Measurements from ENCODE around the gene TEAD4. TPM values are rescaled to one million over a fixed set of nuclear protein-coding genes. Genes with fewer than 3 reads are reported as not detected.
A peak's percentile ranks its signal among the peaks of the same experiment; 100 is the strongest.

The TEAD4 gene
- total and polyA plus RNA-seq, 2 experiments from 2014 or later = 68.1 to 145 TPM

DNA sequence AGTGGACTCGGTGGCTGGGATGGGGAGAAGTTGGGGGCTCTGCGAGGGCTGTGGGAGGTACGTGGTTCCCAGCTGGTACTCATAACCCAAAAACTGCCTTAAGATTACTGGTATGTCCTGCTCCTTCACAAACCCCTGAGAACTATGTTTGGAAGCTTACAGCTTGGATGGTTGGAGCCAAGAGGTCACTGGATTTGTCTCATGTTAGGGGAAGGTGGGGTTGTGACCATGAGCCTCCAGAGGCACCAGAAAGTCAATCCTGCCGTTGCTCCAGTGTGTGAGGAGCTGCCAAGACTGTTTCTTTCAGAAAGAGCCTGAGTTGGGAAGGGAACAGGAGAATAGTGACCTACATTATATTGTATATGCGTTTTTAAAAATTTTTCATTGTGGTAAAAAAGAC, 33.5 kb downstream of the TEAD4 start:
- Mint-ChIP-seq H3K4me3 (no peak overlapping the region), H3K4me1 (peaks cover 14% of the 10 kb centered on the region), H3K27me3 (ENCODE audit: insufficient read depth, low read depth, poor library complexity) (peaks cover 11% of the 10 kb centered on the region), H3K9me3 (peaks cover 10% of the 10 kb centered on the region), H3K27ac (no peak overlapping the region), H3K36me3 (ENCODE audit: low read depth) (peaks cover 65% of the 10 kb centered on the region)
- no peak overlapping the region for H2AFZ ChIP-seq
- no peak overlapping the region for H3K4me3 ChIP-seq
- no peak for DNase-seq (ENCODE audit: low spot score)
- H3K4me2 ChIP-seq = no peak overlapping the region
- H3K4me1 ChIP-seq (ENCODE audit: insufficient read depth) = peaks cover 2% of the 10 kb centered on the region
- no peak for TF ChIP-seq STAT1 (IDR thresholded peaks at IDR 0.05; ENCODE audit: unreplicated experiment)
- TF ChIP-seq NANOG (IDR thresholded peaks at IDR 0.05; ENCODE audit: borderline replicate concordance) = no peak
- no peak for TF ChIP-seq JUNB (IDR thresholded peaks at IDR 0.05; ENCODE audit: unreplicated experiment)
- H4K20me1 ChIP-seq (replicated peaks; ENCODE audit: insufficient read depth) = peaks cover 40% of the 10 kb centered on the region
- no peak for ATAC-seq
- H3K36me3 ChIP-seq (ENCODE audit: insufficient read depth) = peaks cover 18% of the 10 kb centered on the region
- H3K27ac ChIP-seq (ENCODE audit: low read depth) = no peak overlapping the region
- peaks cover 87% of the 10 kb centered on the region for H3K79me2 ChIP-seq (replicated peaks; ENCODE audit: insufficient read depth)
- no peaks in the 10 kb centered on the region for H3K27me3 ChIP-seq (ENCODE audit: insufficient read depth)
- 0 out of 2 replicates have a peak, but pooled peaks cover 12% of the 10 kb centered on the region for H3F3A ChIP-seq (replicated peaks; ENCODE audit: low read depth)
- H3K9me2 ChIP-seq (ENCODE audit: insufficient read depth) = 0 out of 2 replicates have a peak, but pooled peaks cover 5% of the 10 kb centered on the region

DNA sequence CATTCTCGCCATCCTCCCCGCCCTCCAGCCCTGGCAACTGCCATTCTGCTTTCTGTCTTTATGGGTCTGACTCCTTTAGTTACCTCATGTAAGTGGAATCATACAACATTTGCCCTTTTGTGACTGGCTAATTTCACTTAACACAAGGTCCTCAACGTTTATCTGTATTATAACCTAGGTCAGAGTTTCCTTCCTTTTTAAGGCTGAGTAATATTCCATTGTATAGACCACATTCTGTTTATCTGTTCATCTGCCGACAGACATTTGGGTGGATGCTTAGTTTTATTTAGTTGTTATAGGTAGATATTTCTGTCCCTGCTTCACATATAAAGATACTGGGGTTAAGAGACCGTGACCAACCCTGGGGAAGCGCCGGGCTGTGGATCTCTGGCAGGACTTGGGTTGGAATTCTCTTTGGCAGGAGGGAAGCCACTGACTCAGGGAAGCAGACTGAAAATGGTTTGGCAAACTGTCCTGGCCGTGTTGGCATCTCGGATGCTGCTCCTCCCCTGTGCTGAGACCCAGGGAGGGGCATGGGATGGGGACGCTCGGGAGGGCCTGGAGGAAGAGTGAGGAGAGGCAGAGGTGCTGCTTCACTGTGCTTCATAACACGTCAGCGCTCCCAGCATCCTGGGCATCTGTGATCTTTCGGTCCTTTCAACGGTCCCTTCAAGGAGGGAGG, 38.9 kb downstream of the TEAD4 start:
- peaks cover 71% of the 10 kb centered on the region for H3K36me3 Mint-ChIP-seq (ENCODE audit: low read depth)
- Histone ChIP-seq H3K4me2 (peak overlapping the region; percentile 55), H2AFZ (no peak overlapping the region), H3F3A (replicated peaks; ENCODE audit: low read depth) (peaks cover 21% of the 10 kb centered on the region; the same call in 1 of the 2 replicates), H3K79me2 (replicated peaks; ENCODE audit: insufficient read depth) (peaks cover 81% of the 10 kb centered on the region), H3K4me1 (ENCODE audit: insufficient read depth) (peaks cover 28% of the 10 kb centered on the region), H3K9me2 (ENCODE audit: insufficient read depth) (no peaks in the 10 kb centered on the region), H4K20me1 (replicated peaks; ENCODE audit: insufficient read depth) (peaks cover 59% of the 10 kb centered on the region), H3K4me3 (no peak overlapping the region; the same call in 1 of the 2 replicates), H3K27me3 (ENCODE audit: insufficient read depth) (no peaks in the 10 kb centered on the region), H3K36me3 (ENCODE audit: insufficient read depth) (peaks cover 21% of the 10 kb centered on the region), H3K27ac (ENCODE audit: low read depth) (peak overlapping the region; percentile 84)
- peak overlapping the region; percentile 87 for H3K27ac Mint-ChIP-seq
- peak overlapping the region; percentile 49 for H3K4me3 Mint-ChIP-seq
- DNase-seq (ENCODE audit: low spot score) = peak; percentile 17
- no peak for ATAC-seq
- H3K9me3 Mint-ChIP-seq = no peaks in the 10 kb centered on the region
- peaks cover 48% of the 10 kb centered on the region for H3K4me1 Mint-ChIP-seq
- peaks cover 16% of the 10 kb centered on the region for H3K27me3 Mint-ChIP-seq (ENCODE audit: insufficient read depth, low read depth, poor library complexity)
- no peak for TF ChIP-seq NANOG (IDR thresholded peaks at IDR 0.05; ENCODE audit: borderline replicate concordance)
- TF ChIP-seq, protein P1, sequence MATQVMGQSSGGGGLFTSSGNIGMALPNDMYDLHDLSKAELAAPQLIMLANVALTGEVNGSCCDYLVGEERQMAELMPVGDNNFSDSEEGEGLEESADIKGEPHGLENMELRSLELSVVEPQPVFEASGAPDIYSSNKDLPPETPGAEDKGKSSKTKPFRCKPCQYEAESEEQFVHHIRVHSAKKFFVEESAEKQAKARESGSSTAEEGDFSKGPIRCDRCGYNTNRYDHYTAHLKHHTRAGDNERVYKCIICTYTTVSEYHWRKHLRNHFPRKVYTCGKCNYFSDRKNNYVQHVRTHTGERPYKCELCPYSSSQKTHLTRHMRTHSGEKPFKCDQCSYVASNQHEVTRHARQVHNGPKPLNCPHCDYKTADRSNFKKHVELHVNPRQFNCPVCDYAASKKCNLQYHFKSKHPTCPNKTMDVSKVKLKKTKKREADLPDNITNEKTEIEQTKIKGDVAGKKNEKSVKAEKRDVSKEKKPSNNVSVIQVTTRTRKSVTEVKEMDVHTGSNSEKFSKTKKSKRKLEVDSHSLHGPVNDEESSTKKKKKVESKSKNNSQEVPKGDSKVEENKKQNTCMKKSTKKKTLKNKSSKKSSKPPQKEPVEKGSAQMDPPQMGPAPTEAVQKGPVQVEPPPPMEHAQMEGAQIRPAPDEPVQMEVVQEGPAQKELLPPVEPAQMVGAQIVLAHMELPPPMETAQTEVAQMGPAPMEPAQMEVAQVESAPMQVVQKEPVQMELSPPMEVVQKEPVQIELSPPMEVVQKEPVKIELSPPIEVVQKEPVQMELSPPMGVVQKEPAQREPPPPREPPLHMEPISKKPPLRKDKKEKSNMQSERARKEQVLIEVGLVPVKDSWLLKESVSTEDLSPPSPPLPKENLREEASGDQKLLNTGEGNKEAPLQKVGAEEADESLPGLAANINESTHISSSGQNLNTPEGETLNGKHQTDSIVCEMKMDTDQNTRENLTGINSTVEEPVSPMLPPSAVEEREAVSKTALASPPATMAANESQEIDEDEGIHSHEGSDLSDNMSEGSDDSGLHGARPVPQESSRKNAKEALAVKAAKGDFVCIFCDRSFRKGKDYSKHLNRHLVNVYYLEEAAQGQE (IDR thresholded peaks at IDR 0.05; ENCODE audit: unreplicated experiment) = no peak
- no peak for TF ChIP-seq EZH2 (IDR thresholded peaks at IDR 0.05; ENCODE audit: low read depth, unreplicated experiment)
- TF ChIP-seq CREB1 (CRISPR knock-in tag; IDR thresholded peaks at IDR 0.05; ENCODE audit: low read depth) = no peak
- no peak for TF ChIP-seq ZNF331 (CRISPR knock-in tag; IDR thresholded peaks at IDR 0.05; ENCODE audit: low read depth)
- TF ChIP-seq, protein P2, sequence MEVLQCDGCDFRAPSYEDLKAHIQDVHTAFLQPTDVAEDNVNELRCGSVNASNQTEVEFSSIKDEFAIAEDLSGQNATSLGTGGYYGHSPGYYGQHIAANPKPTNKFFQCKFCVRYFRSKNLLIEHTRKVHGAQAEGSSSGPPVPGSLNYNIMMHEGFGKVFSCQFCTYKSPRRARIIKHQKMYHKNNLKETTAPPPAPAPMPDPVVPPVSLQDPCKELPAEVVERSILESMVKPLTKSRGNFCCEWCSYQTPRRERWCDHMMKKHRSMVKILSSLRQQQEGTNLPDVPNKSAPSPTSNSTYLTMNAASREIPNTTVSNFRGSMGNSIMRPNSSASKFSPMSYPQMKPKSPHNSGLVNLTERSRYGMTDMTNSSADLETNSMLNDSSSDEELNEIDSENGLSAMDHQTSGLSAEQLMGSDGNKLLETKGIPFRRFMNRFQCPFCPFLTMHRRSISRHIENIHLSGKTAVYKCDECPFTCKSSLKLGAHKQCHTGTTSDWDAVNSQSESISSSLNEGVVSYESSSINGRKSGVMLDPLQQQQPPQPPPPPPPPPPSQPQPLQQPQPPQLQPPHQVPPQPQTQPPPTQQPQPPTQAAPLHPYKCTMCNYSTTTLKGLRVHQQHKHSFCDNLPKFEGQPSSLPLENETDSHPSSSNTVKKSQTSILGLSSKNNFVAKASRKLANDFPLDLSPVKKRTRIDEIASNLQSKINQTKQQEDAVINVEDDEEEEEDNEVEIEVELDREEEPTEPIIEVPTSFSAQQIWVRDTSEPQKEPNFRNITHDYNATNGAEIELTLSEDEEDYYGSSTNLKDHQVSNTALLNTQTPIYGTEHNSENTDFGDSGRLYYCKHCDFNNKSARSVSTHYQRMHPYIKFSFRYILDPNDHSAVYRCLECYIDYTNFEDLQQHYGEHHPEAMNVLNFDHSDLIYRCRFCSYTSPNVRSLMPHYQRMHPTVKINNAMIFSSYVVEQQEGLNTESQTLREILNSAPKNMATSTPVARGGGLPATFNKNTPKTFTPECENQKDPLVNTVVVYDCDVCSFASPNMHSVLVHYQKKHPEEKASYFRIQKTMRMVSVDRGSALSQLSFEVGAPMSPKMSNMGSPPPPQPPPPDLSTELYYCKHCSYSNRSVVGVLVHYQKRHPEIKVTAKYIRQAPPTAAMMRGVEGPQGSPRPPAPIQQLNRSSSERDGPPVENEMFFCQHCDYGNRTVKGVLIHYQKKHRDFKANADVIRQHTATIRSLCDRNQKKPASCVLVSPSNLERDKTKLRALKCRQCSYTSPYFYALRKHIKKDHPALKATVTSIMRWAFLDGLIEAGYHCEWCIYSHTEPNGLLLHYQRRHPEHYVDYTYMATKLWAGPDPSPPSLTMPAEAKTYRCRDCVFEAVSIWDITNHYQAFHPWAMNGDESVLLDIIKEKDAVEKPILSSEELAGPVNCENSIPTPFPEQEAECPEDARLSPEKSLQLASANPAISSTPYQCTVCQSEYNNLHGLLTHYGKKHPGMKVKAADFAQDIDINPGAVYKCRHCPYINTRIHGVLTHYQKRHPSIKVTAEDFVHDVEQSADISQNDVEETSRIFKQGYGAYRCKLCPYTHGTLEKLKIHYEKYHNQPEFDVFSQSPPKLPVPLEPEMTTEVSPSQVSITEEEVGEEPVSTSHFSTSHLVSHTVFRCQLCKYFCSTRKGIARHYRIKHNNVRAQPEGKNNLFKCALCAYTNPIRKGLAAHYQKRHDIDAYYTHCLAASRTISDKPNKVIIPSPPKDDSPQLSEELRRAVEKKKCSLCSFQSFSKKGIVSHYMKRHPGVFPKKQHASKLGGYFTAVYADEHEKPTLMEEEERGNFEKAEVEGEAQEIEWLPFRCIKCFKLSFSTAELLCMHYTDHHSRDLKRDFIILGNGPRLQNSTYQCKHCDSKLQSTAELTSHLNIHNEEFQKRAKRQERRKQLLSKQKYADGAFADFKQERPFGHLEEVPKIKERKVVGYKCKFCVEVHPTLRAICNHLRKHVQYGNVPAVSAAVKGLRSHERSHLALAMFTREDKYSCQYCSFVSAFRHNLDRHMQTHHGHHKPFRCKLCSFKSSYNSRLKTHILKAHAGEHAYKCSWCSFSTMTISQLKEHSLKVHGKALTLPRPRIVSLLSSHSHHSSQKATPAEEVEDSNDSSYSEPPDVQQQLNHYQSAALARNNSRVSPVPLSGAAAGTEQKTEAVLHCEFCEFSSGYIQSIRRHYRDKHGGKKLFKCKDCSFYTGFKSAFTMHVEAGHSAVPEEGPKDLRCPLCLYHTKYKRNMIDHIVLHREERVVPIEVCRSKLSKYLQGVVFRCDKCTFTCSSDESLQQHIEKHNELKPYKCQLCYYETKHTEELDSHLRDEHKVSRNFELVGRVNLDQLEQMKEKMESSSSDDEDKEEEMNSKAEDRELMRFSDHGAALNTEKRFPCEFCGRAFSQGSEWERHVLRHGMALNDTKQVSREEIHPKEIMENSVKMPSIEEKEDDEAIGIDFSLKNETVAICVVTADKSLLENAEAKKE (CRISPR knock-in tag; IDR thresholded peaks at IDR 0.05) = no peak
- no peak for TF ChIP-seq STAT1 (IDR thresholded peaks at IDR 0.05; ENCODE audit: unreplicated experiment)
- no peak for TF ChIP-seq ZNF114 (CRISPR knock-in tag; IDR thresholded peaks at IDR 0.05)
- TF ChIP-seq JUNB (IDR thresholded peaks at IDR 0.05; ENCODE audit: unreplicated experiment) = no peak
